Measurements from ENCODE around the gene AFDN. TPM values are rescaled to one million over a fixed set of nuclear protein-coding genes. Genes with fewer than 3 reads are reported as not detected.
A peak's percentile ranks its signal among the peaks of the same experiment; 100 is the strongest.

AFDN gene
- total RNA-seq, 1 experiment from 2014 or later: 226 TPM

DNA sequence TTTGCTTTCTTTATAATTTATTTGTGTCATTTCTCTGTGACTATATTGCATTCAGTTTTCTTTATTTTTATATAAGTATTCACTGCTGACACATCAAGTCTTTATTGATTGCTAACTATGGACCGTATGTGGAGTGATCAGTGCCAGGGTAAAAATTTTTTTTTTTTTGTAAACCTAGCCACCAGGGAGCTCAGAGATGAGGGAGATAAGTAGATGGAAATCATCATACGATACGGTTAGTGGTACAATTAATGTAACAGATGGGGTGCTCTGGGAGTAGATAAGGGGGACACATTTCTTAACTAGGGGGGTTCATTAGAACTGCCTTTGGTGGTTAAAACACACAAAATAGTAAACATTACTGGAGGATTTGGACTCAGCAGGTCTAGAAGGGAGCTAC, 68.3 kb downstream of the AFDN start:
- no peaks in the 10 kb centered on the region for H3K27me3 Mint-ChIP-seq (ENCODE audit: unreplicated experiment)
- intact Hi-C loops (cut with micrococcal nuclease; ENCODE audit: unreplicated experiment): loop anchor here (5.0 kb wide), 1 partner anchor 63 kb away; no protein-coding TSS in a partner anchor

GRCh38 chr6:167896648-167897047, 69.9 kb downstream of the AFDN start:
- TF ChIP-seq CTCF (IDR thresholded peaks at IDR 0.05; ENCODE audit: unreplicated experiment): no peak

More for the DNA sequence above, 68.3 kb downstream of the AFDN start:
- no TSS peak for BruUV-seq (replicated peaks)
- peaks cover 7% of the 10 kb centered on the region for H3K36me3 Mint-ChIP-seq (ENCODE audit: insufficient read depth, unreplicated experiment)
- no peak overlapping the region for H3K4me3 Mint-ChIP-seq (ENCODE audit: low read depth, unreplicated experiment)
- H3K9me3 Mint-ChIP-seq (ENCODE audit: low read depth, unreplicated experiment): no peaks in the 10 kb centered on the region
- no peaks in the 10 kb centered on the region for H3K4me1 Mint-ChIP-seq (ENCODE audit: low read depth, unreplicated experiment)
- CTCF ChIA-PET: interaction anchor here (1.0 kb wide), 1 partner anchor 39 kb away, joined by 3 read pairs; no protein-coding TSS in a partner anchor
- H3K27ac Mint-ChIP-seq (ENCODE audit: unreplicated experiment): no peak overlapping the region
- DNase-seq: no peak
- TF ChIP-seq CTCF (IDR thresholded peaks at IDR 0.05; ENCODE audit: unreplicated experiment): no peak

DNA sequence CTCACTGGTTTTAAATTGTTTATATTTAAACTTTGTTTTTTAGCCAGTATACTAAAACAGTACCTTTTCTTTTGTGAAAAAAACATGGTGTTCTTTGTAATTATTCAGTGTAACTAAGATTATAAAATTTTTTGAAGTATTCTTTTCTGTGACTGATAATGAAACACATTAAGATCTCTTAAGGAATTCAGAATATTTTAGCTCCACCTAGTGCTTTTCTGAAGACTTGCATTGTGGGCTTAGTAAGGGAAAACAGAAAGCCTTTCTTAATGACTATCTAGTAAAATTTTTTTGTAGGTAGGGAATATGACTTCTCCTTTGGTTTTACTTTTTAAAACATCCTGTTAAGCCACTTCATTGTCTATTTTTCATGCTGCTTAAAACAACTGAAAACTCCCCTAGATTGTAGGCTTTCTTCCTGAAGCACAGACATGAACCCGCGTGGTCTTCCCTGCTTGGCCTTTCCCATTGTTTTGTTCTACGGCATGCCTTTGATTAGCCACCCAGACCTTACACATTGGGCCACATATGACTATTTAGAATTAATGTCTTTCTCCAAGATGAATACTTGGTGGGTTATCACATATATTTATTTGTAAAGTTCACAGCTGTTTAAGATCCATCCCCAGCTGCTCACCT, 72.1 kb downstream of the AFDN start:
- no peak overlapping the region for H3K27ac Mint-ChIP-seq (ENCODE audit: unreplicated experiment)
- H3K9me3 Mint-ChIP-seq (ENCODE audit: low read depth, unreplicated experiment): no peaks in the 10 kb centered on the region
- H3K36me3 Mint-ChIP-seq (ENCODE audit: insufficient read depth, unreplicated experiment): peaks cover 11% of the 10 kb centered on the region
- no peak for DNase-seq
- BruUV-seq (replicated peaks): no TSS peak
- TF ChIP-seq CTCF (IDR thresholded peaks at IDR 0.05; ENCODE audit: unreplicated experiment): peak; percentile 45
- peaks cover 5% of the 10 kb centered on the region for H3K4me1 Mint-ChIP-seq (ENCODE audit: low read depth, unreplicated experiment)
- no peaks in the 10 kb centered on the region for H3K27me3 Mint-ChIP-seq (ENCODE audit: unreplicated experiment)
- CTCF ChIA-PET: interaction anchor here (0.5 to 1.4 kb wide), 2 partner anchors 243 to 413 kb away, joined by 3 to 9 read pairs; no protein-coding TSS in a partner anchor
- intact Hi-C loops (cut with micrococcal nuclease; ENCODE audit: unreplicated experiment): loop anchor here (1.0 to 5.0 kb wide), 2 partner anchors 66 to 396 kb away; no protein-coding TSS in a partner anchor
- H3K4me3 Mint-ChIP-seq (ENCODE audit: low read depth, unreplicated experiment): no peak overlapping the region

More at GRCh38 chr6:167896648-167897047, 69.9 kb downstream of the AFDN start:
- CTCF ChIA-PET: interaction anchor here (0.6 kb wide), 1 partner anchor 36 kb away, joined by 4 read pairs; no protein-coding TSS in a partner anchor
- Mint-ChIP-seq H3K4me3 (ENCODE audit: low read depth, unreplicated experiment) (no peak overlapping the region), H3K27me3 (ENCODE audit: unreplicated experiment) (no peaks in the 10 kb centered on the region), H3K9me3 (ENCODE audit: low read depth, unreplicated experiment) (no peaks in the 10 kb centered on the region), H3K36me3 (ENCODE audit: insufficient read depth, unreplicated experiment) (peaks cover 4% of the 10 kb centered on the region), H3K4me1 (ENCODE audit: low read depth, unreplicated experiment) (no peaks in the 10 kb centered on the region), H3K27ac (ENCODE audit: unreplicated experiment) (no peak overlapping the region)
- intact Hi-C loops (cut with micrococcal nuclease; ENCODE audit: unreplicated experiment): loop anchor here (5.0 kb wide), 1 partner anchor 64 kb away; no protein-coding TSS in a partner anchor
- DNase-seq: no peak
- BruUV-seq (replicated peaks): no TSS peak

DNA sequence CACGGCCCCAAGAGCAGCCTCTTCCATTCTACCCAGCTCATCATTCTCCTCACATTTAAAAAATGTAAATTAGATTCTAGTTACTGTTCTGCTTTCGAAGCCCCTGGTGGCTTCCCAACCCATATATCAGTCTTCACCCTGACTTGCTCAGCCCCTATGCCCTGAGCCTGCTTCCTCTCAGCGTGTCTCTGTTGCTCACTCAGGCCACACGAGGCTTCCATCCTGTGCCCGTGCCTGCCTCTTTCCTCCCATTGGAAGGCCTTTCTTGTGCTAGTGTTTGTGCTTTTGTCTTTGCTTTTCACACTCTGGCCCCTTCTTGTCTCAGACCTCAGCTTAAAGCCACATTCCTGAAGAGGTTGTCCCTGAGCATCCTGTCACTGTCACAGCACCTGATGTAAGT, 78.1 kb downstream of the AFDN start:
- no peaks in the 10 kb centered on the region for H3K27me3 Mint-ChIP-seq (ENCODE audit: unreplicated experiment)
- H3K36me3 Mint-ChIP-seq (ENCODE audit: insufficient read depth, unreplicated experiment): peaks cover 32% of the 10 kb centered on the region
- intact Hi-C loops (cut with micrococcal nuclease; ENCODE audit: unreplicated experiment): loop anchor here (5.0 kb wide), 1 partner anchor 228 kb away; no protein-coding TSS in a partner anchor
- no TSS peak for BruUV-seq (replicated peaks)
- CTCF ChIA-PET: no interaction called here
- no peak for DNase-seq
- H3K4me3 Mint-ChIP-seq (ENCODE audit: low read depth, unreplicated experiment): no peak overlapping the region
- H3K27ac Mint-ChIP-seq (ENCODE audit: unreplicated experiment): no peak overlapping the region
- no peaks in the 10 kb centered on the region for H3K9me3 Mint-ChIP-seq (ENCODE audit: low read depth, unreplicated experiment)
- TF ChIP-seq CTCF (IDR thresholded peaks at IDR 0.05; ENCODE audit: unreplicated experiment): no peak
- H3K4me1 Mint-ChIP-seq (ENCODE audit: low read depth, unreplicated experiment): peaks cover 25% of the 10 kb centered on the region
